ENCODE data around the gene FUT6. TPM values are rescaled to one million over a fixed set of nuclear protein-coding genes. Genes with fewer than 3 reads are reported as not detected.
A peak's percentile ranks its signal among the peaks of the same experiment; 100 is the strongest.
"Not testable (repeated sequence)": the region's sequence is repeated elsewhere in the genome, so short reads cannot be mapped to it uniquely, and the experiment has no call there.

The FUT6 gene
- total RNA-seq, 4 donors from 2014 or later = 40.6 to 160 (median 68.9) TPM

- peaks cover 0 to 18% (median 7%) of the 10 kb centered on the region in 3 donors for H3K4me1 ChIP-seq
- no peaks in the 10 kb centered on the region for H3K9me3 ChIP-seq
- no peak for DNase-seq
- H3K27ac ChIP-seq = no peak overlapping the region
- H3K27me3 ChIP-seq = no peaks in the 10 kb centered on the region
- 72 to 83% methylated on average over 15 to 16 of the region's 24 CpGs for WGBS, 2 donors
- intact Hi-C loops (cut with DNase I) = no loop called here
- TF ChIP-seq CTCF (IDR thresholded peaks at IDR 0.05) = no peak
- no peak for TF ChIP-seq POLR2A (IDR thresholded peaks at IDR 0.05)
- no peak overlapping the region for H3K4me3 ChIP-seq
- H3K36me3 ChIP-seq = peaks cover 0 to 33% (median 0%) of the 10 kb centered on the region in 3 donors
These were observed 5.2 kb upstream of the FUT6 start for GRCh38 chr19:5844456-5845433.

- DNase-seq = no peak
- H3K27ac ChIP-seq = no peak overlapping the region
- H3K4me3 ChIP-seq = no peak overlapping the region
- intact Hi-C loops (cut with DNase I) = no loop called here
- no peaks in the 10 kb centered on the region for H3K9me3 ChIP-seq
- no peaks in the 10 kb centered on the region for H3K27me3 ChIP-seq
- WGBS, 2 donors = 30 to 60% methylated on average over 1 to 5 of the region's 21 CpGs
- TF ChIP-seq POLR2A (IDR thresholded peaks at IDR 0.05) (no peak), CTCF (IDR thresholded peaks at IDR 0.05) (no peak)
- H3K36me3 ChIP-seq = peaks cover 0 to 33% (median 0%) of the 10 kb centered on the region in 3 donors
- peaks cover 0 to 28% (median 7%) of the 10 kb centered on the region in 3 donors for H3K4me1 ChIP-seq
These were observed 3.9 kb upstream of the FUT6 start for GRCh38 chr19:5843295-5843927.

GRCh38 chr19:5841735-5842111 is 2.2 kb upstream of the FUT6 start:
- intact Hi-C loops (cut with DNase I); H3K4me3 ChIP-seq; H3K9me3 ChIP-seq; DNase-seq; H3K27me3 ChIP-seq: not testable (repeated sequence)
- WGBS, 2 donors = no CpG with 5 or more reads among the region's 6 CpGs
- peaks cover 0 to 33% (median 0%) of the 10 kb centered on the region in 3 donors for H3K36me3 ChIP-seq
- H3K4me1 ChIP-seq = peaks cover 0 to 31% (median 7%) of the 10 kb centered on the region in 3 donors
- H3K27ac ChIP-seq = peak overlapping the region in 3 of 4 donors; percentile 29 to 74 (median 49)

- H3K27me3 ChIP-seq = no peaks in the 10 kb centered on the region
- H3K36me3 ChIP-seq = peaks cover 0 to 26% (median 0%) of the 10 kb centered on the region in 3 donors
- H3K4me1 ChIP-seq = peaks cover 0 to 31% (median 7%) of the 10 kb centered on the region in 3 donors
- H3K27ac ChIP-seq = peak overlapping the region; percentile 71 to 85 (median 77)
- H3K9me3 ChIP-seq = no peaks in the 10 kb centered on the region
- 52 to 53% methylated on average over 12 to 18 of the region's 20 CpGs for WGBS, 2 donors
- peak overlapping the region; percentile 27 to 50 (median 48) for H3K4me3 ChIP-seq
- intact Hi-C loops (cut with DNase I) = no loop called here
- DNase-seq = no peak
- no peak for TF ChIP-seq CTCF (IDR thresholded peaks at IDR 0.05)
These were observed 993 bp downstream of the FUT6 start for GRCh38 chr19:5838353-5839064.

GRCh38 chr19:5837761-5838352 is 1.6 kb downstream of the FUT6 start:
- no peaks in the 10 kb centered on the region for H3K9me3 ChIP-seq
- DNase-seq = no peak
- H3K36me3 ChIP-seq = peaks cover 0 to 24% (median 0%) of the 10 kb centered on the region in 3 donors
- no peaks in the 10 kb centered on the region for H3K27me3 ChIP-seq
- WGBS, 2 donors = 47 to 50% methylated on average over 12 to 15 of the region's 15 CpGs
- H3K27ac ChIP-seq = peak overlapping the region; percentile 71 to 85 (median 77)
- peak overlapping the region; percentile 27 to 50 (median 48) for H3K4me3 ChIP-seq
- intact Hi-C loops (cut with DNase I) = no loop called here
- H3K4me1 ChIP-seq = peaks cover 0 to 31% (median 7%) of the 10 kb centered on the region in 3 donors
- TF ChIP-seq POLR2A (IDR thresholded peaks at IDR 0.05) = no peak
- no peak for TF ChIP-seq CTCF (IDR thresholded peaks at IDR 0.05)

Measured in esophagus squamous epithelium (tissue), 5 donors.